ENCODE measurements around the gene DGKB. TPM values are rescaled to one million over a fixed set of nuclear protein-coding genes. Genes with fewer than 3 reads are reported as not detected.

Gene DGKB
- polyA plus RNA-seq, 1 donor from 2014 or later, result not detected

DNA sequence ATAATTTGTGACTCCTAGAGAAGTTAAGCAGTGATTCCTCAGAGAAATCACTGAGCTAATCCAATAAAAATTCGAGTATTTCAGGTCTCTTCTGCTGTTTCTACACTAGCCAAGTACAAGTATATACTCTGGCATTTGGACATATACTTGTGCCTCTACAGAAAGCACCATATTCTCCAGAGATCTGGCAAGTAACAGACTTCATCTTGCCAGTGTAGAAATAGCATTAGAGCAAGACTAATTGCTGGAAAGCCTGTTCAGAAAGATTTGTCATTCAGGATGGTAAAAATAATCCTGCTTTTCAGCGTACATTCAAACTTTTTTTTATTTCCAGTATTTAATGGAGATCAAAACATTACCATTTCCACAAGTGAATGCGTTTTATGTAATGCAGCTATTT is 502.3 kb downstream of the DGKB start:
- H3K36me3 Mint-ChIP-seq, result no peaks in the 10 kb centered on the region
- no peak overlapping the region for H3K4me3 Mint-ChIP-seq
- H3K27me3 Mint-ChIP-seq, result no peaks in the 10 kb centered on the region
- peaks cover 0 to 4% (median 0%) of the 10 kb centered on the region in 3 donors for H3K9me3 Mint-ChIP-seq
- H3K4me1 Mint-ChIP-seq, result no peaks in the 10 kb centered on the region
- H3K27ac Mint-ChIP-seq, result no peak overlapping the region

DNA sequence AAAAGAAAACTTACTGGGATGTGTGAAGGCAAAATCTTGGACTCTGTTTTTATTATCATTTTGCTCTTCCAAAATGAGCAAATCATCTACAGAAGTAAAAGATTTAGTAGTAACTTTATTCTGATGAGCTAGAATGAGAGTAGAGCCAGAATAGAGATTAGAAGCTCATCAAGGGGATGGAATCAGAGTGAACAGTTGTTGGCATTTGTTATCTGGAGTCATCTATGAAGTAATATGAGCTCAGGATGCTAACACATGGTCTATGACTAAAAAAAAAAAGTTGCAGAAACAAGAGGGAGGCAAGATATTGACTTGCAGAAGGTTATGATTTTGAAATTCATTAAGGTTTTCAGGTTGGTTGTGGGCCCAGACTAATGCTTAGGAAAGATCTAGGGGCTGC is 504.0 kb downstream of the DGKB start:
- H3K27ac Mint-ChIP-seq, result peak overlapping the region in 1 of 3 donors; percentile 10
- H3K27me3 Mint-ChIP-seq, result no peaks in the 10 kb centered on the region
- no peak overlapping the region for H3K4me3 Mint-ChIP-seq
- H3K36me3 Mint-ChIP-seq, result no peaks in the 10 kb centered on the region
- no peaks in the 10 kb centered on the region for H3K4me1 Mint-ChIP-seq
- H3K9me3 Mint-ChIP-seq, result peaks cover 0 to 6% (median 0%) of the 10 kb centered on the region in 3 donors

- no peak overlapping the region for H3K4me3 Mint-ChIP-seq
- H3K9me3 Mint-ChIP-seq, result peaks cover 0 to 4% (median 0%) of the 10 kb centered on the region in 3 donors
- no peaks in the 10 kb centered on the region for H3K27me3 Mint-ChIP-seq
- no peaks in the 10 kb centered on the region for H3K36me3 Mint-ChIP-seq
- no peaks in the 10 kb centered on the region for H3K4me1 Mint-ChIP-seq
- H3K27ac Mint-ChIP-seq, result no peak overlapping the region
Measured at GRCh38 chr7:14395860-14396259, 506.7 kb downstream of the DGKB start.

GRCh38 chr7:14394786-14395185 is 507.8 kb downstream of the DGKB start:
- Mint-ChIP-seq H3K27ac (no peak overlapping the region), H3K9me3 (peaks cover 0 to 4% (median 0%) of the 10 kb centered on the region in 3 donors), H3K4me1 (no peaks in the 10 kb centered on the region), H3K4me3 (no peak overlapping the region), H3K36me3 (no peaks in the 10 kb centered on the region), H3K27me3 (no peaks in the 10 kb centered on the region)

DNA sequence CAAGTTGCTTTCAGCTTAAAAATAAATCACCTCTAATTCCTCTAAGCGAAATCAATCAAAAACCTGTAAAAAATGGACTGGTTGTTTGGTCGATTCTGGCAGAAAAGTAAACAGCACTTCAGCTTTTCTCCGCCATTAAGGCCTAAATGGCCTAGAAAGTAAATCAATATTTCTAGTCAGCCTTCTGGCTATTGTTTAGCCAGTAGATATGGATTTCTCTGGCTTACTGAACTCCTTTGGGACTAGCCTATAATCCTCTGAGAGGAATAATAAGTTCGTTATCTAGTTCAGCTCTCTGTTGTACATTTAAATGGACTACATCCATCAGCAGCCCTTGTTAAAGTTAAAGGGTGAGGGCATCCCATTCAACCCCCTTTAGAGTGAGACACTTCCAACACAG is 513.0 kb downstream of the DGKB start:
- Mint-ChIP-seq H3K27ac (no peak overlapping the region), H3K4me1 (no peaks in the 10 kb centered on the region), H3K9me3 (peaks cover 0 to 4% (median 1%) of the 10 kb centered on the region in 3 donors), H3K27me3 (no peaks in the 10 kb centered on the region), H3K36me3 (no peaks in the 10 kb centered on the region), H3K4me3 (no peak overlapping the region)

- H3K27ac Mint-ChIP-seq, result no peak overlapping the region
- no peaks in the 10 kb centered on the region for H3K4me1 Mint-ChIP-seq
- H3K36me3 Mint-ChIP-seq, result no peaks in the 10 kb centered on the region
- H3K9me3 Mint-ChIP-seq, result peaks cover 0 to 4% (median 1%) of the 10 kb centered on the region in 3 donors
- H3K27me3 Mint-ChIP-seq, result no peaks in the 10 kb centered on the region
- no peak overlapping the region for H3K4me3 Mint-ChIP-seq
Measured at GRCh38 chr7:14389181-14389591, 513.4 kb downstream of the DGKB start.

DNA sequence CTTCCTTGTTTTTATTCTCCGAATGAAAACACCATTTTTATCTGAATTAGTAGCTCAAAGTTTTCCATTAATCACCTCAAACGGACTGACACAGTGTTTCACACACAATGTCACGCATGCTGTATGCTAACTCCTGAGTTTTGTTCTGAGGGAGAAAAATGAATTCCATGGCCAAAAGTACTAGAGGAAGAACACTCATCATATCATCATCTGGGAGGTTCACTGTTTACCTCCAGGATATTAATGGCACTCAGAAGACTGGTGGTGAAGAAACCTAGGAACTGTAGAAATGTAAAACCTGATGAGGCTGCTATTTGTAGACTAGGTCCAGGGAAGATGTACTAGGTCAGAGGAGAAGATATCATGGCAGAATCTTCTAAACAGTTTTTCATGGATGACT is 517.5 kb downstream of the DGKB start:
- peaks cover 1% of the 10 kb centered on the region for H3K36me3 Mint-ChIP-seq
- H3K9me3 Mint-ChIP-seq, result peaks cover 0 to 5% (median 3%) of the 10 kb centered on the region in 3 donors
- no peak overlapping the region for H3K4me3 Mint-ChIP-seq
- no peak overlapping the region for H3K27ac Mint-ChIP-seq
- H3K27me3 Mint-ChIP-seq, result no peaks in the 10 kb centered on the region
- no peaks in the 10 kb centered on the region for H3K4me1 Mint-ChIP-seq

DNA sequence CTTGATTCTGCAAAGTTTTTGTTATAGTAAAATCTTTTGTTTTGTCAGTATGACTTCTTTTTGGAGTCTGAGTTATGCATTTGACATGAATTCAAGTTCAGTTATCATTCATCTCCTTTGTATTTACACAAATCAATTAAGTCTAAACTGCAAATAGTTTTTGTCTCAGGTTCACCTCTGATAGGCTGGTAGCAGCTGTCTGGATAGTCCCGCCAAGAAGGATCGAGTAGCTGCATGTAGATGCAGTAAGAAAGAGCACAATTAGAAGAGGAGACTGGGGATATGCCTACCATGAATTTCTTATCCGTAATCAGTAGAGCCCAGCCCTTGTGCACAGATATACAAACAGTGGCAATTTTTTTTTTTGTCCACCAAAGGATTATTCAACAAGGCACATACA is 520.6 kb downstream of the DGKB start:
- H3K9me3 Mint-ChIP-seq, result peaks cover 2 to 5% (median 3%) of the 10 kb centered on the region in 3 donors
- peaks cover 1% of the 10 kb centered on the region for H3K36me3 Mint-ChIP-seq
- no peak overlapping the region for H3K4me3 Mint-ChIP-seq
- H3K27ac Mint-ChIP-seq, result no peak overlapping the region
- no peaks in the 10 kb centered on the region for H3K4me1 Mint-ChIP-seq
- no peaks in the 10 kb centered on the region for H3K27me3 Mint-ChIP-seq

- no peak overlapping the region for H3K4me3 Mint-ChIP-seq
- H3K9me3 Mint-ChIP-seq, result peaks cover 2 to 5% (median 2%) of the 10 kb centered on the region in 3 donors
- no peaks in the 10 kb centered on the region for H3K27me3 Mint-ChIP-seq
- H3K4me1 Mint-ChIP-seq, result no peaks in the 10 kb centered on the region
- H3K27ac Mint-ChIP-seq, result no peak overlapping the region
- peaks cover 1% of the 10 kb centered on the region for H3K36me3 Mint-ChIP-seq
Measured at GRCh38 chr7:14381306-14381705, 521.2 kb downstream of the DGKB start.

GRCh38 chr7:14380881-14381280 is 521.7 kb downstream of the DGKB start:
- Mint-ChIP-seq H3K4me1 (no peaks in the 10 kb centered on the region), H3K27me3 (no peaks in the 10 kb centered on the region), H3K27ac (no peak overlapping the region), H3K9me3 (peaks cover 2 to 5% (median 2%) of the 10 kb centered on the region in 3 donors), H3K36me3 (peaks cover 1% of the 10 kb centered on the region), H3K4me3 (no peak overlapping the region)

DNA sequence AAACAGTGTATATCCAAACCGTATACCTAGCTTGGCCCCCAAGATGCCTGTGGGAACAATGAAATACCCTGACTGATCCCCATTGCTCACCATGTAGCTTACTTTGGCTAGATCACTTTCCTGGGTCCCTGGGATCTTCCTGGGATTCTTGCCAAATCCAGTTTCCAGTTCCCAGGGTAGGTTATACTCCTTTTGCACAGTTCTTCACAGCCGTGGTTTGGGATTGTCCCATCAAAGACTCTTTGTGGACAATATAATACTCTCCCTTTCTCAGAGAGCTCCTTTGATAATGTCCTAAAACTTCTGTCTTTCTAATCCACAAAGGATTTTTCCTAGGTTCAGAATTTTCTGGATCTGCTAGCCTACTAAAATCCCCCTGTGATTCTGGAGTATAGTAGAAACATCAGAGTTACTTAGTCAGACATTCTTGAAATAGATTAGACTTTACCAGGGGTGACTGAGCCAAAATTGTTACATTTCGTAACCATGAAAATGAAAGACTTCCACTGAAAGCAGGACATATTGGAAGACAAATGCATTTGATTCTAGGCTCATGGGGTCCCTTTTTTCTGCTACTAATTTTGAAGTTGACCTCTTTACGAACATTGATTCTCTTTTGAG is 524.8 kb downstream of the DGKB start:
- H3K9me3 Mint-ChIP-seq, result peaks cover 0 to 2% (median 2%) of the 10 kb centered on the region in 3 donors
- H3K27ac Mint-ChIP-seq, result no peak overlapping the region
- H3K4me3 Mint-ChIP-seq, result no peak overlapping the region
- H3K36me3 Mint-ChIP-seq, result peaks cover 4% of the 10 kb centered on the region
- H3K4me1 Mint-ChIP-seq, result peaks cover 0 to 2% (median 0%) of the 10 kb centered on the region in 3 donors
- H3K27me3 Mint-ChIP-seq, result no peaks in the 10 kb centered on the region

- peaks cover 0 to 2% (median 0%) of the 10 kb centered on the region in 3 donors for H3K4me1 Mint-ChIP-seq
- H3K4me3 Mint-ChIP-seq, result no peak overlapping the region
- no peak overlapping the region for H3K27ac Mint-ChIP-seq
- peaks cover 0 to 2% (median 2%) of the 10 kb centered on the region in 3 donors for H3K9me3 Mint-ChIP-seq
- H3K27me3 Mint-ChIP-seq, result no peaks in the 10 kb centered on the region
- peaks cover 3% of the 10 kb centered on the region for H3K36me3 Mint-ChIP-seq
Measured at GRCh38 chr7:14376711-14377110, 525.8 kb downstream of the DGKB start.

DNA sequence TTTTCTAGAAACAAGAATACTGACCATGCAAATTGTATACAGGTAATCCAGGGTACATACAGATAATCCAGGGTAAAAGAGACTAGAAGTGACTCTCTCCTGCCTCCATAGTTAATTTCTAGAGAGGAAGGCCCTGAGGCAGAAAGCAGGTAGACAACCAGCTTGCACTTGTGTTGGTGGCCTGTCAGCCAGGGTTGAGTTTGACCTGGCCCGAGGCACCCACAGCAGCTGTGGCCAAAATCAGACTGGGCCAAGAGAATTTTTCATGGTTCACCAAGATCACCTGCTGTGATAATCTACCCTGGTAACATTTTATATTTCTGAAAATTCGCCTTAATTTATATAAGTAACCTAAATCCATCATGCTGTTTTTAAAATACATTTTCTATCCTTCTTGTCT is 526.6 kb downstream of the DGKB start:
- peaks cover 3% of the 10 kb centered on the region for H3K36me3 Mint-ChIP-seq
- H3K4me3 Mint-ChIP-seq, result no peak overlapping the region
- peaks cover 0 to 2% (median 0%) of the 10 kb centered on the region in 3 donors for H3K4me1 Mint-ChIP-seq
- peaks cover 0 to 5% (median 2%) of the 10 kb centered on the region in 3 donors for H3K9me3 Mint-ChIP-seq
- no peak overlapping the region for H3K27ac Mint-ChIP-seq
- no peaks in the 10 kb centered on the region for H3K27me3 Mint-ChIP-seq

- H3K27ac Mint-ChIP-seq, result no peak overlapping the region
- H3K36me3 Mint-ChIP-seq, result peaks cover 3% of the 10 kb centered on the region
- H3K27me3 Mint-ChIP-seq, result no peaks in the 10 kb centered on the region
- H3K4me3 Mint-ChIP-seq, result no peak overlapping the region
- peaks cover 4 to 9% (median 5%) of the 10 kb centered on the region in 3 donors for H3K9me3 Mint-ChIP-seq
- H3K4me1 Mint-ChIP-seq, result peaks cover 0 to 2% (median 0%) of the 10 kb centered on the region in 3 donors
Measured at GRCh38 chr7:14374336-14374735, 528.2 kb downstream of the DGKB start.

DNA sequence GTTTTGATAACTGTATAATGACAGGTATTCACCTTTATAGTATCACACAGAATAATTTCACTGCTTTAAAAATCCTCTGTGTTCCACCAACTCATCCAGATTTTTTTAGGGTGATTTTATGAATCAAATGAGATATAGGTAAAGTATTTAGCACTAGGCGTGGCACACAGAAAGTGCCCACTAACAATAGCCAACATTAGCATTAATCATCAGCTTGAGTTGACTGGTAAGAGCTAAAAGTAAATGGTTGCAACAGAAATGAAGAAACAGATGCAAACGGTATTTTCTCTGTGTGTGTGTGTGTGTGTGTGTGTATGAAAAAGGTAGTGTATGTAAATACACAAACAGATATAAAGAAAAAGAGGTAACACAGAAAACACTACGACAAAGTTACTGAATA is 534.3 kb downstream of the DGKB start:
- Mint-ChIP-seq H3K4me1 (no peaks in the 10 kb centered on the region), H3K36me3 (no peaks in the 10 kb centered on the region), H3K27ac (no peak overlapping the region), H3K27me3 (no peaks in the 10 kb centered on the region), H3K9me3 (peaks cover 6 to 9% (median 7%) of the 10 kb centered on the region in 3 donors), H3K4me3 (no peak overlapping the region)

- H3K27ac Mint-ChIP-seq, result no peak overlapping the region
- H3K36me3 Mint-ChIP-seq, result no peaks in the 10 kb centered on the region
- H3K27me3 Mint-ChIP-seq, result no peaks in the 10 kb centered on the region
- peaks cover 0 to 1% (median 0%) of the 10 kb centered on the region in 3 donors for H3K4me1 Mint-ChIP-seq
- H3K9me3 Mint-ChIP-seq, result peaks cover 0 to 3% (median 2%) of the 10 kb centered on the region in 3 donors
- no peak overlapping the region for H3K4me3 Mint-ChIP-seq
Measured at GRCh38 chr7:14351167-14351566, 551.4 kb downstream of the DGKB start.
